GM23338 (cell line): ENCODE results near the gene TTC28.

Source experiments
- CREB1 ChIP-seq: fragments of 250-450 bp; sonication (Bioruptor Pico); IDR thresholded peaks from 2 replicates; pipeline ENCODE4 v1.5.0; 2020; ENCODE audit warnings: low read depth, mild to moderate bottlenecking, moderate library complexity
- EZH2 ChIP-seq: fragments of 200-600 bp; sonication (generic); IDR thresholded peaks from one replicate; pipeline ENCODE4 v1.8.0; 2017; ENCODE audit warnings: antibody characterized with exemption, mild to moderate bottlenecking, low read depth; ENCODE audit not compliant: unreplicated experiment
- EZH2phosphoT487 ChIP-seq: fragments of 200-600 bp; sonication (generic); IDR thresholded peaks from one replicate; pipeline ENCODE4 v1.8.1; 2018; ENCODE audit warnings: antibody characterized with exemption; ENCODE audit not compliant: unreplicated experiment
- JUNB ChIP-seq: IDR thresholded peaks from one replicate; pipeline ENCODE4 v1.6.1; 2016; ENCODE audit warnings: antibody characterized with exemption; ENCODE audit not compliant: unreplicated experiment
- NANOG ChIP-seq: IDR thresholded peaks from 2 replicates; pipeline ENCODE4 v1.6.1; 2016; ENCODE audit warnings: antibody characterized with exemption, borderline replicate concordance
- POLR2AphosphoS5 ChIP-seq: IDR thresholded peaks from 2 replicates; pipeline ENCODE4 v1.6.1; 2016; ENCODE audit warnings: antibody characterized with exemption, low read depth
- STAT1 ChIP-seq: IDR thresholded peaks from one replicate; pipeline ENCODE4 v1.6.1; 2016; ENCODE audit warnings: antibody characterized with exemption; ENCODE audit not compliant: unreplicated experiment
- ZNF114 ChIP-seq: fragments of 250-450 bp; sonication (Bioruptor Pico); IDR thresholded peaks from 2 replicates; pipeline ENCODE4 v1.5.0; 2020; ENCODE audit warnings: mild to moderate bottlenecking, moderate library complexity
- ZNF331 ChIP-seq: fragments of 250-450 bp; sonication (Bioruptor Pico); IDR thresholded peaks from 2 replicates; pipeline ENCODE4 v1.5.0; 2020; ENCODE audit warnings: low read depth, mild to moderate bottlenecking, moderate library complexity
- TF ChIP-seq, protein P1 (sequence below), 2 experiments: fragments of 200-600 bp in 1 of 2; sonication (generic) in 1 of 2; conservative IDR thresholded peaks; 2 replicates each; pipeline versions ENCODE4 v1.5.1 to v1.6.1; 2016 to 2017; ENCODE audit warnings: antibody characterized with exemption in 2 of 2, low read depth in 2 of 2, mild to moderate bottlenecking in 2 of 2, moderate library complexity in 1 of 2
- TF ChIP-seq, protein P2 (sequence below): IDR thresholded peaks from one replicate; pipeline ENCODE4 v1.6.1; 2018; ENCODE audit warnings: antibody characterized with exemption; ENCODE audit not compliant: unreplicated experiment
- TF ChIP-seq, protein P3 (sequence below): IDR thresholded peaks from 2 replicates; pipeline ENCODE4 v1.6.1; 2016; ENCODE audit warnings: antibody characterized with exemption
- TF ChIP-seq, protein P4 (sequence below): fragments of 250-450 bp; sonication (Bioruptor Pico); IDR thresholded peaks from 2 replicates; pipeline ENCODE4 v1.5.0; 2020; ENCODE audit warnings: mild to moderate bottlenecking, moderate library complexity

DNA sequence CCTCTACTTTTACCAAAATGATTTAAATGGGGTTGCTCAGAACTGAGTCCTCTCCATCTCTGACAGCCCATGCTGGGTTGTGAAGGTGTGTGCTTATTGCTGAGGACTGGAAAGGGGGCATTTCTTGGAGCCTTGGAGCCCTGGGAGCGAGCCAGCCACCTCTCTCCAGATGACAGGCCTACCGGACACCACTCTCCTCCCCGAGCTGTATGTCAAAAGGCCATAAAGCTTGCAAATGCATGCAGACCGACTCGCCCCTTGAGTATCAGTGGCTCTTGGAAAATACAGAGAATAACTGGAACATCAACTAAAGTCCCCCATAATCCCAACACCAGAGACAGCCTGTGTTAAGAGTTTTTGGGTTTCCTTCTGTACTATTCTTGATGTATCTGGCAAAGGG is 692.7 kb downstream of the TTC28 start:
- TF ChIP-seq, protein P1, sequence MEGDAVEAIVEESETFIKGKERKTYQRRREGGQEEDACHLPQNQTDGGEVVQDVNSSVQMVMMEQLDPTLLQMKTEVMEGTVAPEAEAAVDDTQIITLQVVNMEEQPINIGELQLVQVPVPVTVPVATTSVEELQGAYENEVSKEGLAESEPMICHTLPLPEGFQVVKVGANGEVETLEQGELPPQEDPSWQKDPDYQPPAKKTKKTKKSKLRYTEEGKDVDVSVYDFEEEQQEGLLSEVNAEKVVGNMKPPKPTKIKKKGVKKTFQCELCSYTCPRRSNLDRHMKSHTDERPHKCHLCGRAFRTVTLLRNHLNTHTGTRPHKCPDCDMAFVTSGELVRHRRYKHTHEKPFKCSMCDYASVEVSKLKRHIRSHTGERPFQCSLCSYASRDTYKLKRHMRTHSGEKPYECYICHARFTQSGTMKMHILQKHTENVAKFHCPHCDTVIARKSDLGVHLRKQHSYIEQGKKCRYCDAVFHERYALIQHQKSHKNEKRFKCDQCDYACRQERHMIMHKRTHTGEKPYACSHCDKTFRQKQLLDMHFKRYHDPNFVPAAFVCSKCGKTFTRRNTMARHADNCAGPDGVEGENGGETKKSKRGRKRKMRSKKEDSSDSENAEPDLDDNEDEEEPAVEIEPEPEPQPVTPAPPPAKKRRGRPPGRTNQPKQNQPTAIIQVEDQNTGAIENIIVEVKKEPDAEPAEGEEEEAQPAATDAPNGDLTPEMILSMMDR (conservative IDR thresholded peaks at IDR 0.05; ENCODE audit: low read depth in 2 of 2): no peak
- TF ChIP-seq POLR2AphosphoS5 (no peak), EZH2 (no peak), EZH2phosphoT487 (no peak), JUNB (no peak), NANOG (no peak), STAT1 (no peak), CREB1 (no peak), ZNF331 (CRISPR knock-in tag) (no peak), ZNF114 (CRISPR knock-in tag) (no peak)
- TF ChIP-seq, protein P2, sequence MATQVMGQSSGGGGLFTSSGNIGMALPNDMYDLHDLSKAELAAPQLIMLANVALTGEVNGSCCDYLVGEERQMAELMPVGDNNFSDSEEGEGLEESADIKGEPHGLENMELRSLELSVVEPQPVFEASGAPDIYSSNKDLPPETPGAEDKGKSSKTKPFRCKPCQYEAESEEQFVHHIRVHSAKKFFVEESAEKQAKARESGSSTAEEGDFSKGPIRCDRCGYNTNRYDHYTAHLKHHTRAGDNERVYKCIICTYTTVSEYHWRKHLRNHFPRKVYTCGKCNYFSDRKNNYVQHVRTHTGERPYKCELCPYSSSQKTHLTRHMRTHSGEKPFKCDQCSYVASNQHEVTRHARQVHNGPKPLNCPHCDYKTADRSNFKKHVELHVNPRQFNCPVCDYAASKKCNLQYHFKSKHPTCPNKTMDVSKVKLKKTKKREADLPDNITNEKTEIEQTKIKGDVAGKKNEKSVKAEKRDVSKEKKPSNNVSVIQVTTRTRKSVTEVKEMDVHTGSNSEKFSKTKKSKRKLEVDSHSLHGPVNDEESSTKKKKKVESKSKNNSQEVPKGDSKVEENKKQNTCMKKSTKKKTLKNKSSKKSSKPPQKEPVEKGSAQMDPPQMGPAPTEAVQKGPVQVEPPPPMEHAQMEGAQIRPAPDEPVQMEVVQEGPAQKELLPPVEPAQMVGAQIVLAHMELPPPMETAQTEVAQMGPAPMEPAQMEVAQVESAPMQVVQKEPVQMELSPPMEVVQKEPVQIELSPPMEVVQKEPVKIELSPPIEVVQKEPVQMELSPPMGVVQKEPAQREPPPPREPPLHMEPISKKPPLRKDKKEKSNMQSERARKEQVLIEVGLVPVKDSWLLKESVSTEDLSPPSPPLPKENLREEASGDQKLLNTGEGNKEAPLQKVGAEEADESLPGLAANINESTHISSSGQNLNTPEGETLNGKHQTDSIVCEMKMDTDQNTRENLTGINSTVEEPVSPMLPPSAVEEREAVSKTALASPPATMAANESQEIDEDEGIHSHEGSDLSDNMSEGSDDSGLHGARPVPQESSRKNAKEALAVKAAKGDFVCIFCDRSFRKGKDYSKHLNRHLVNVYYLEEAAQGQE: no peak
- TF ChIP-seq, protein P3, sequence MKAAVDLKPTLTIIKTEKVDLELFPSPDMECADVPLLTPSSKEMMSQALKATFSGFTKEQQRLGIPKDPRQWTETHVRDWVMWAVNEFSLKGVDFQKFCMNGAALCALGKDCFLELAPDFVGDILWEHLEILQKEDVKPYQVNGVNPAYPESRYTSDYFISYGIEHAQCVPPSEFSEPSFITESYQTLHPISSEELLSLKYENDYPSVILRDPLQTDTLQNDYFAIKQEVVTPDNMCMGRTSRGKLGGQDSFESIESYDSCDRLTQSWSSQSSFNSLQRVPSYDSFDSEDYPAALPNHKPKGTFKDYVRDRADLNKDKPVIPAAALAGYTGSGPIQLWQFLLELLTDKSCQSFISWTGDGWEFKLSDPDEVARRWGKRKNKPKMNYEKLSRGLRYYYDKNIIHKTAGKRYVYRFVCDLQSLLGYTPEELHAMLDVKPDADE: no peak
- TF ChIP-seq, protein P4, sequence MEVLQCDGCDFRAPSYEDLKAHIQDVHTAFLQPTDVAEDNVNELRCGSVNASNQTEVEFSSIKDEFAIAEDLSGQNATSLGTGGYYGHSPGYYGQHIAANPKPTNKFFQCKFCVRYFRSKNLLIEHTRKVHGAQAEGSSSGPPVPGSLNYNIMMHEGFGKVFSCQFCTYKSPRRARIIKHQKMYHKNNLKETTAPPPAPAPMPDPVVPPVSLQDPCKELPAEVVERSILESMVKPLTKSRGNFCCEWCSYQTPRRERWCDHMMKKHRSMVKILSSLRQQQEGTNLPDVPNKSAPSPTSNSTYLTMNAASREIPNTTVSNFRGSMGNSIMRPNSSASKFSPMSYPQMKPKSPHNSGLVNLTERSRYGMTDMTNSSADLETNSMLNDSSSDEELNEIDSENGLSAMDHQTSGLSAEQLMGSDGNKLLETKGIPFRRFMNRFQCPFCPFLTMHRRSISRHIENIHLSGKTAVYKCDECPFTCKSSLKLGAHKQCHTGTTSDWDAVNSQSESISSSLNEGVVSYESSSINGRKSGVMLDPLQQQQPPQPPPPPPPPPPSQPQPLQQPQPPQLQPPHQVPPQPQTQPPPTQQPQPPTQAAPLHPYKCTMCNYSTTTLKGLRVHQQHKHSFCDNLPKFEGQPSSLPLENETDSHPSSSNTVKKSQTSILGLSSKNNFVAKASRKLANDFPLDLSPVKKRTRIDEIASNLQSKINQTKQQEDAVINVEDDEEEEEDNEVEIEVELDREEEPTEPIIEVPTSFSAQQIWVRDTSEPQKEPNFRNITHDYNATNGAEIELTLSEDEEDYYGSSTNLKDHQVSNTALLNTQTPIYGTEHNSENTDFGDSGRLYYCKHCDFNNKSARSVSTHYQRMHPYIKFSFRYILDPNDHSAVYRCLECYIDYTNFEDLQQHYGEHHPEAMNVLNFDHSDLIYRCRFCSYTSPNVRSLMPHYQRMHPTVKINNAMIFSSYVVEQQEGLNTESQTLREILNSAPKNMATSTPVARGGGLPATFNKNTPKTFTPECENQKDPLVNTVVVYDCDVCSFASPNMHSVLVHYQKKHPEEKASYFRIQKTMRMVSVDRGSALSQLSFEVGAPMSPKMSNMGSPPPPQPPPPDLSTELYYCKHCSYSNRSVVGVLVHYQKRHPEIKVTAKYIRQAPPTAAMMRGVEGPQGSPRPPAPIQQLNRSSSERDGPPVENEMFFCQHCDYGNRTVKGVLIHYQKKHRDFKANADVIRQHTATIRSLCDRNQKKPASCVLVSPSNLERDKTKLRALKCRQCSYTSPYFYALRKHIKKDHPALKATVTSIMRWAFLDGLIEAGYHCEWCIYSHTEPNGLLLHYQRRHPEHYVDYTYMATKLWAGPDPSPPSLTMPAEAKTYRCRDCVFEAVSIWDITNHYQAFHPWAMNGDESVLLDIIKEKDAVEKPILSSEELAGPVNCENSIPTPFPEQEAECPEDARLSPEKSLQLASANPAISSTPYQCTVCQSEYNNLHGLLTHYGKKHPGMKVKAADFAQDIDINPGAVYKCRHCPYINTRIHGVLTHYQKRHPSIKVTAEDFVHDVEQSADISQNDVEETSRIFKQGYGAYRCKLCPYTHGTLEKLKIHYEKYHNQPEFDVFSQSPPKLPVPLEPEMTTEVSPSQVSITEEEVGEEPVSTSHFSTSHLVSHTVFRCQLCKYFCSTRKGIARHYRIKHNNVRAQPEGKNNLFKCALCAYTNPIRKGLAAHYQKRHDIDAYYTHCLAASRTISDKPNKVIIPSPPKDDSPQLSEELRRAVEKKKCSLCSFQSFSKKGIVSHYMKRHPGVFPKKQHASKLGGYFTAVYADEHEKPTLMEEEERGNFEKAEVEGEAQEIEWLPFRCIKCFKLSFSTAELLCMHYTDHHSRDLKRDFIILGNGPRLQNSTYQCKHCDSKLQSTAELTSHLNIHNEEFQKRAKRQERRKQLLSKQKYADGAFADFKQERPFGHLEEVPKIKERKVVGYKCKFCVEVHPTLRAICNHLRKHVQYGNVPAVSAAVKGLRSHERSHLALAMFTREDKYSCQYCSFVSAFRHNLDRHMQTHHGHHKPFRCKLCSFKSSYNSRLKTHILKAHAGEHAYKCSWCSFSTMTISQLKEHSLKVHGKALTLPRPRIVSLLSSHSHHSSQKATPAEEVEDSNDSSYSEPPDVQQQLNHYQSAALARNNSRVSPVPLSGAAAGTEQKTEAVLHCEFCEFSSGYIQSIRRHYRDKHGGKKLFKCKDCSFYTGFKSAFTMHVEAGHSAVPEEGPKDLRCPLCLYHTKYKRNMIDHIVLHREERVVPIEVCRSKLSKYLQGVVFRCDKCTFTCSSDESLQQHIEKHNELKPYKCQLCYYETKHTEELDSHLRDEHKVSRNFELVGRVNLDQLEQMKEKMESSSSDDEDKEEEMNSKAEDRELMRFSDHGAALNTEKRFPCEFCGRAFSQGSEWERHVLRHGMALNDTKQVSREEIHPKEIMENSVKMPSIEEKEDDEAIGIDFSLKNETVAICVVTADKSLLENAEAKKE (CRISPR knock-in tag): no peak
